CD4-positive, alpha-beta T cell treated with Interferon gamma for 1 hour (primary cell): Measurements from ENCODE around the gene GPR34.
"Not testable (repeated sequence)": the region's sequence is repeated elsewhere in the genome, so short reads cannot be mapped to it uniquely, and the experiment has no call there.

Source experiments
- DNase-seq: peaks from one replicate; pipeline ENCODE4 v3.0.0-alpha.2; 2020

Gene GPR34

DNA sequence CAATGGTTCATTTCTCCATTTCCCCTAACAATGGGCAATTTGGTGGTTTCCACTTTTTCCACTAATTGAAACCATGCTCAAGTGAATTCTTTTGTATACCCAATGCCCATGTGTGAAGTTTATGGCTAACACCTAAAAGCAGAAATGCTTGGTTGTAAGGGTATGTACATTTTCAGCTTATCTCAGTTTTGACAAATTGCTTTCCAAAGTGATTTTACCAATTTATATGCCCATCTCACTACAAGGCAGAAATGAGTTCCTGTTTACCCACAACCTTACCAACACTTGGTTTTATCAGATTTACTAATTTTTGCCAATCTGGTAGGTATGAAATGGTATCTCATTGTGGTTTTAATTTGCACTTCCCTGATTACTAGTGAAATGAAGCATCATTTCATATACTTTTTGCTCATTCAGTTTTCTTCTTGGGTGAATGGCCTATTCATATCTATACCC, 14.8 kb downstream of the GPR34 start:
- DNase-seq, result no peak

DNA sequence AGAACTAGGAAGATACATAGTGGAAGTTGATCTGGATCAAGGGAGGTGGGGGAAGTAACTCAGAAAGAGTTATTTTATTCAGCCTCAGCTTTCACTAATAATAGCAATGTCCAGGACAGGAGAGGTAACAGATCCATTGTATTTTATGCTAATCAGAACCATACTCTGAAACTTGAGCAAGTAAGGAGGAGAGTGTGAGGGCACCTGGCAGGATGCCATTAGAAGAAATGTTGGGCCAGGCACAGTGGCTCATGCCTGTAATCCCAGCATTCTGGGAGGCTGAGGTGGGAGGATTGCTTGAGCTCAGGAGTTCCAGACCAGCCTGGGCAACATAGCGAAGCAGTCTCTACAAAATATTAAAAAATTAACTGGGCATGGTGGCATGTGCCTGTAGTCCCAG, 16.3 kb downstream of the GPR34 start:
- DNase-seq, result no peak

DNA sequence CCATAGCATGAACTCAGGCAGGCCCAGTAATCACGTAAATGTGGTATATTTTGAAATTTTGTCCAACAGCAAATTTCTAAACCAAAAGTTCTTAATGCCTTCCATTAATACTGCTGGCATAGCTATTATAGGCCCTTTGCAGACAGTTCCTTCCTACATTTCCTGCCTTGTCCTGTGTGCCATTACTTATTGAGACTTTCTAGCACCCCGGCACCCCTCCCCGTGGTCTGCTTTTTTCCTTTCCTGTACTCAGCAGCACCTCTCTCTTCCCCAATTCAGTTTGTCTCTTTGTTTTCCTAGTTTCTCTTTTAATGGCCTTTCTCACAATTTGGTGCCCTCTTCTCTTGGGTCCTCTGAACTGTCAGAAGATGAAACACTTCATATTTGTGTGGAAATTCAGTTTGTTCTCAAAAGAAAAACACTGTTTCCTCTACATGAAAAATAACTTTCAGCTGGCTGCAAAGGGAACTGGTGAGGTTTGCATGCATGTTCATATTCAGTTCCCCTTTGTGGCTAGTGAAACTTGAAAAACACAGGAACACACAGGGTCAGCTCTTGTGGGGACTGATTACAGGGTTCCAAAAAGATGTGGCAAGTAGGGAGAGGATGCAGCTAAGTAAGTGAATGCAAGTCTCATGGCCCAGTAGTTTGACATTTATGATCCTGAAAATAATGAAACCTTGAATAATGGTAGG, 17.1 kb downstream of the GPR34 start:
- DNase-seq, result no peak

DNA sequence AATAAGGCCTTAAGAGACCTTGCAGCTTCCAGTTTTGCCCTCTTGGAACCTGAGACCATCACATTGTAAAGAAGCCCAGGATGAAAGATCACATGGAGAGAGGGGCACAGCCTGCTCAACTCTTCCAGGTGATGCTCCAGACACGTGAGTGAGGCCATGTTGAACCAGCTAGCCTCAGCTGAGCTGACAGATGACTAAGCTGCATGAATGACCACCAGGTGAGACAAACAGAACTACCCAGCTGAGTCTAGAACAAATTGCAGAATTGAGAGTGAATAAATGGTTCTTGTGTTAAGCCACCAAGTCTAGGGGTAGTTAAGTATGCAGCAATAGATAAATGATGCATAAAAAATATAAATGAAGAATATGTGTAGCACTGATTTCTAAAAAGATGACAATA, 18.4 kb downstream of the GPR34 start:
- no peak for DNase-seq

DNA sequence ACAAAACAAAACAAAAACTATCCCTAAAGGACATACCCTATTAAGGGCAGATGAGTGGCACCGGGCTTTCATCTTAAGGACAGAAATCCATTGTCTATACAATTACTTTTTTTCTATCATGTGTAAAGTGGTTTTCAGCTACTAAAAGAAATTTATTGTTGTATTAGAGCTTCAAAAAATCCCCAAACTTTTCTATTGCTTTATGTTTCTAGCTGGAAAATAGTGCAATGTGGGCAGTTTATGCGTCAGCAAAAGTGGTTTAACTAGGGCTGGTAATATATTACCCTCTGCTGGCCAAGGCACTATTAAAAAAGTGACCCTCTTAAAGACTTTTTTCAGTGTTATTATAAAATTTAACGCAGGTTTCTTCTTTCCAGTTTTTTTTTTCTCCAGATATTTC, 19.7 kb downstream of the GPR34 start:
- no peak for DNase-seq

DNA sequence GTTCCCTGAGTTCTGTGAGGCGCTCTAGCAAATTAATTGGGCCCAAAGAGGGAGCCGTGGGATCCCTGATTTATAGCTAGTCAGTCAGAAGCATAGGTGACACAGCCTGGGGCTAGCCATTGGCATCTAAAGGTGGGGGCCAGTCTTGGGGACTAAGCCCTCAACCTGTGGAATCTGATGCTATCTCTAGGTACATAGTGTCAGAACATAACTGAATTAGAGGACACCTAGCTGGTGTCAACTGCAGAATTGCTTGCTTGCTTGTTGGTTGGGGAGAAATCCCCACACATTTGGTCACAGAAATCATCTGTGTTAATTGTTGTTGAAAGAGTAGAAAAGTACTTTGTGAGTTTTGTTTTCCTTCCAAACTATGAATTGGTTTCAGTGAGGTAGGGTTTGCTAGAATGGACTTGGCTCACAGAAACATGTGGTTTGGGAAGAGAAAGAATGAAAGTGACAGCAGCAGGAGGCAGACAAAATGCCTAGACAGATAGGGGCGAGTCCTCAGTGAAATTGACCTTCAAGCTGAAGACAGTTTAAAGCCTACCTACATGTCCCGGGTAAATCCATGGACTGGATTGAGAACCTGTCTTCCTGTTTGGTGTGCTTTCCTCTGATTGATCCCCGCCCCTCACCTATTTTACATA, 22.4 kb downstream of the GPR34 start:
- no peak for DNase-seq

DNA sequence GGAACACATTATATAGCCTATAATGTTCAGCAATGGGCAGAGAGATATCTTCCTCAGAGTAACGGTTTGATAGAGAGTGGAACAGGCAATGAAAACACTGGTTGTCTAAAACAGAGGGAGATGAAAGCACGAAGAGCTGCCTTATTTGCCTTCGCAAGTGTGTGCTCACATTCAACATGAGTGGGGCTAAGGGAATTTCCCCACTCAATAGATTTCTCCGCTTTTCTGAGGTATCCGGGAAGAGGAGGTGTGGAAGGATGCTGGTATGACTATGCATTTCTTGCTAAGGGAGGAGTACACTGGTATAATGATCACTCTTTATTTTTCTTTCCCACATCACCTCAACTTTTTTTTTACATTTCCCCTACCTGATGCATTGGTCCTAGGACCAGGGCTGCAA, 27.4 kb downstream of the GPR34 start:
- no peak for DNase-seq

DNA sequence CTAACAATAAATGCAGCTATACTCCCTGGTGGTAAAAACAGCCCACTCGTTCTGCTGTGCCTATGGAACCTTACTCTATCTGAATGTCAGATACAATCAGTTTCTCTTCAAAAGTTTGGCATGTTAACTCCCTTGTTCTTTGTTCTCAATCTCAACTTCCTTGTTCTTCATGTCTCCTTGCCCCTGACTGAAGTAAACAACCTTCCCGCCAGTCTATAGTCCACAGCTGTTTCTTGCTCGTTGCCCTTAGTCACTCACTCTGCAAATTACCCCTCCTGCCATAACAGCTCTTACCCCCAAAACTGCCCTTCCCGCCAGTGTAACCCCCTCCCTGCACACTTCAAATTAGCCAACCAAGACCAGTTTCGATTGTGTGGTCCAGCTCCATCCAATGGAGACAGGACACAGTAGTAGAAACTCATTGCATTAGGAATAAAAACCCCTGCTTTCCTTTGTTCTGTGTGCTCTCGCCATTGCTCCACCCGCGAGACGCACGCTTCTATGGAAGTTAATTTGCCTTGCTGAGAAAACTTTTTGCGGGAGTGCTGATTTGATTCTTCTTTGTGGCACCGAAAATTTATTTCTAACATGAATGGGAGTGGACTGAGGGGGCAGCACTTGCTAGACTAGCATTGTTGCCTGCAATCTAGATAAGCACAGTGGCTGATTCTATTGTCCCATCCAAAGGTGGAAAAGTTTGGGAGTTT, 28.1 kb downstream of the GPR34 start:
- no peak for DNase-seq

DNA sequence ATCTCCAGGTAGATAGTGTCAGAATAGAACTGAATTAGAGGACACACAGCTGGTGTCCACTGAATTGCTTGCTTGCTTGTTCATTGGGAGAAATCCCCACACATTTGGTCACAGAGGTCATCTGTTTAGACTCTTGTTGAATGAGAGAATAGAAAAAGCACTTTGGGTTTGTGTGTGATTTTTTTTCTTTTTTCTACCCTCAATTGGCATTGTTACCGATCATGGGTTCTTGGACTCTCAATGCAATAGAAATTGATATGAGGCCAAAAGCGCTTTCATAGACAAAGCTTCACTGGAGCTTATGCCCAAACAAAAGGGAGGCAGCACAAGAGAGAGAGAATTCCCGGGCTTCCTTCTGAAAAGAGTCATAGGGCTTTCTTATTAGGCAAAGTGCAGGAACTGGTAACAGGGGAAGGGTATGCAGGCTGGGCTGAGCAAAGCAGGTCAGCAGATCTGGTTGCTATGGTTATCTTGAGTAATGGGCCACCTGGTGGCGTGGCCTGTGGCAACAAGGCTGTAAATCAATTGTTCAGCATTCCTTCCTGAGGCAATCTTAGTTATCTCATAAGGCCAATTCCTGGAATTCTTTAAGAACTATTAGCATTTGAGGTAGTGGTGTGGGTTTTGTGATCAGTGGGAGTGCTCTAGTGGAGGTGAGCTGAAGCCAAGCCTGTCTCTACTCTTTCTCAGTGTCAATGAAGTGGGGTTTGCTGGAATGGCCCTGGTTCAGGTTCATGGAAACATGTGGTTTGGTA, 29.9 kb downstream of the GPR34 start:
- no peak for DNase-seq

DNA sequence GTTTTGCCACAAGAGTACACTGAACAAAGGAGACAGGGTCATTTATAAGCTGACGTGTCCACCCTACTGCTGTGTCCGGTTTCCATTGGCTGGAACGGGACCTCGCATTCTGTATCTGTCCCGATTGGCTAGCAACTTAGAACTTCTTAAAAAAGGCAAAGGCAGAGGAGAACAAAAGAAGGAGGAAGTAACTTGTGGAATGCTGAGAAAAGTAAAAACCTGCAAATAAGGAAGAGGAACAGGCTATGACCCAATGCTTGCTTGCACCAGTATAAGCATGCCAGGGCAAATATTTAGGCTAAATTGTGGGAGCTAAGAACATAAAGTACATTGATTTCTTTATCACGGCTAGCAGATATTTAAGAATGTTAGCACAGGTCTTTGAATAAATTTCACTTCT, 30.8 kb downstream of the GPR34 start:
- not testable (repeated sequence) for DNase-seq

DNA sequence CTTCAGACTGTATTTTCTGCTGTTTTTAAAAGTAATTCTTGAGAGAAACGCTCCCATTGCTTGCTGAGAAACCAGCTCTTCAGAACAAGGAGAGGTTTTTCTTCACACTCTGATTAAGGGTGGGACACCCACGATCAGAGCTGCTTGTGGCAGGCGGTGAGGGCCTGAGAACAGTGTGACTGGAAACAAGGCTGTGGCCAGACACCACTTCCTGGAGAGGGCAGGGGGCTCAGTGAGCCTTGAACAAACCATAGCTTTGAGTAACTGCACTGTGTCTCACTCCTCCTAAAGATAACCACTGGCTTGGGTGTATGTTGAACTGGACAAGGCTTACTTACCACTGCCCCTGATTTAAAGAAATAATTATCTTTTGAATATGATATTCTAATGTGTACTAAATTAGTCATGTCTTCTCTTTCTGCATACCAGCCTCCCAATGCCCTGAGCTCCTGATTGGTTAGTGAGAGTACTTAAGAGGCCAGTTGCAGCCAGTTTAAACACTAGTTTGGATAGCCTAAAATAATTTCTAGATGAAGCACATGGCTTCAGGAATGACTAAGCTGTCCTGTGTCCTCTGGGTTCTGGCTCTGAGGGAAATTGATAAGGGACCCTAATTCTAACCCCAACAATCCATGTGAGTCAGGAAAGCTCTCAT, 31.5 kb downstream of the GPR34 start:
- peak; percentile 44 for DNase-seq

DNA sequence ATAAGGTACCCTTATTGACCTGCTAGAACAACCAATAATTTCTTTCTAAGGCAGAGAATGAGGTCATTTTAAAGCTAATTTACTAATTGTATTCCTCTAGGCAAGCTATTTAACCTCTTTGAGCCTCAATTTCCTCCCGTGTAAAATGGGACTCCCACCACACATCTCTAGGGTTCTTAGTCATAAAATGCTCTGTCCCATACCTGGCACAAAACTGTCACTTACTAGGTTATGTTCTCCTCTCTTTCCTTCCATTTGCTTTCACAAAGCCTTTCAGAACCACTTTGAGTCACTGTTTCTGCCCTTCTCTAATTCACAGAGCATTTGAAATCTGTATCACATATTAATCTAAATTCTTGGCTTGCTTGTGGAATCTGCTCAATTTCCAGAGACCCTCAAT, 32.8 kb downstream of the GPR34 start:
- DNase-seq, result no peak

DNA sequence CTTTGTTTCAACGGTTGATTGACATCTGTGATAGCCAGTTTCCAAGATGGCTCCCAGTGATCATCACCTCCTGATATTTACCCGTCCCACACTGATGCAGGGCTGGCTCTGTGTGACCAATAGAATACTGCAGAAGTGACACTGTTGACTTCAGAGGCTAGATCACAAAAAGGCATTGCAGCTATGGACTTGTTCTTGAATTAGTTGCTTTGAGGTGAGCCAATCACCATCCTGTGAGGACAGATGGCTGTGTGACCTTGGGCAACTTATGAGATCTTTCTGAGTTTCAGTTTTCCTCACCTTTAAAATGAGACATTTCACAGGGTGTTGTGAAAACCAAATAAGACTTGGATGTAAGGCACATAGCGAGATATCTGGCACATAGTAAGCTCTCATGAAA, 33.4 kb downstream of the GPR34 start:
- no peak for DNase-seq

DNA sequence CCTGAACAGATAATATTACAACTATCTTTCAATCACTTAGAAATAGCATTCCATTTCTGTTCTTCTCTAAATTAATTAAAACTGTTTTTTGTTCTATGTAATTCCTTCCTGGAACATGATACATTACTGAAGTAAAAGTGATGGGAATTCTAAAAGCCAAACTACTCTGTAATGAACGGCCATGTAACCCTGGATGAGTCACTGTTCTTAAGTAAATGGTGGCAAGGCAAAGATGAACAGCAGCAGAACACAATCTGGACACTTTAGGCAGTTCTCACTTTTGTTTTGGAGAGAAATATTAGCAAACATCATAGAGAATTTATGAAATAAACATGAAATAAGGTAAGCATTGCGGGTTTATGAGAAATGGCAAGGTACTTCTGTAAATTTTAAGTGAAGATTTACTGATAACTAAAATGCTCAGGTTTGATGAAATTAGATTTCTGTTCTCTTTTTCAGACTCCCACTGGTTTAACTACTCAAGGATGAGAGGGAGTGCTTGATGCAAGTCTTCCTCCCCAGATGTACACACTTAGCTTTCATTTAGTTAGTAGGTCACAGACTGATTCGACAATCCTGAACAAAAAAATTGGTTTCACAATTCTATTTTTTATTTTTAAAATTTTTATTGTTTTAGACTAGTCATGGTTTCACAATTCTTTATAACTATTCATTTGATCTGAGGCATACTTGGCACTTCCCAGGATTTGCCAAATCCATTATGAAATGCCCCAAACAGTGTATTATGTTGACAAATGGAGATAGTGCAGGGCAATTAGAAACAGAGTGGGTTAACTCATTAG, 34.2 kb downstream of the GPR34 start:
- no peak for DNase-seq

DNA sequence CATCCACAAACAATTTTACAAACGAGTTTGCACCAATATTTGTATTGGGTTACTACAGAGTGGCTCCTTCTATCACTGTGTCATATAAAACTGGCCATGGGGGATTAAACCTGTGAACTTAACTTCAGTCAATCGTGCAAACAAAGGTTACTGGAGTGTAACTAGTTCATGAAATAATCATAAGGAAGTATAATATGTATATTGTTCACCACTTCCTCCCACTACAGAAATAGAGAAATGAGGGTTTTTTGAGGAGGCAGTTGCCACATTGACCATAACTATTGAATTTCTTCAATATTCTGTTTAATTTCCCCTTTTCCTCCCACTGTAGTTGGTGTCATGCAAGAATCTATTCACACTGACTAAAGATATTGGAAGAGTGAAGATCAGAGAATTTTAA, 35.1 kb downstream of the GPR34 start, which contains the start of gene GPR82:
Gene GPR82 (plus strand): TSS at position 356 of the 400 bp plus-strand sequence. CDS start 2,846 bp downstream, outside the sequence.
- no peak for DNase-seq

DNA sequence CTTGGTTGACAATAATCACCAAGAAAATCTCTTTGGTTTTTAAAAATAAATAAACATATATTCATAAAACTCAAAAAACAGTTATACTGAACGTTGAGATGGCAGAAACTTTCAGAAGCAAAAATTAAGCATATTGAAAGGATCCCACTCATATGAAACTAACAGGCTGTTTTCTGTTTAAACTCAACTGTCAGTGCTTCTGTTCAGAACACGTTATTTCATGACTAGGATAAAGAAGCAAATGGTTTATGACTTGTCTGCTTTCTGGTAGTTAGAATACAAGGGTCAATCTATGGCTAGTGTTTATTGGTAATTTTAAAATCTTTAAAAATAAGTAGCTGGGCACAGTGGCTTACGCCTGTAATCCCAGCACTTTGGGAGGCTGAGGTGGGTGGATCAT, 39.4 kb downstream of the GPR34 start:
- no peak for DNase-seq

DNA sequence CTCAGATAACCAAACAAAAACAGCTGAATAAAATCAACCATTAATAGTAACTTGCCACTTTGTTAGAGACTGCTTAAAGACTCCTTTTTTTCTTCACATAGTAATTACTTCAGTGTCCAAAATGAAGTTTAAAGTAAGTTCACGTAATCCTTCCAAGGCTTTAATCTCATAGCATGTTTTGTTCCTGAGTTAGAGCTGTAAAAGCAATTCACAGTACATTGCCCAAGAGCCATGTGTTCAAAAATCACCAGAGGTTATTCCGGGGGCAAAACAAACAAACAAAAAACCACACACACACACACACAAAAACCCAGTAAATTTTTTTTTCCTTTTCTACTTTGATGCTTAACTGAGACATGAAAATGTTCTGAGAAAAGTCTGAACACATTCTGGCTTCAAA, 41.3 kb downstream of the GPR34 start:
- DNase-seq, result no peak

DNA sequence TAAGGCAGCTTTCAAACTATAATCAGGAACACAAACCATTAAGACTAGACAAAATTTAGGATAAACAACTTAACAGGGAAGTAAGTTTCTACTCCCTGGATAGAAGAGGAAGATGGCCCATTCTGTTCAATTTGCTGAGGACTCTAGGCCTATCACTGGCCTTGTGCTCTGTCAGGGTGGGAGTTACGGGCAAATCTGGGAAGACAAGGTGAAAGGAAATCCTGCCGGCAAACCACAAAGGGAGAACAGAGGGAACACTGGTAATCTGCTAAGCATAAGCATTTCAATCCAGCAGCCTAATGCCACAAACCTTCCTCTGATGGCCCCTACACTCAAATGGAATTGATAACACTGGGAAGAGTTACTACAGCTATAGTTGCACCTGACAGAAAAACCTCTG, 43.5 kb downstream of the GPR34 start:
- no peak for DNase-seq

DNA sequence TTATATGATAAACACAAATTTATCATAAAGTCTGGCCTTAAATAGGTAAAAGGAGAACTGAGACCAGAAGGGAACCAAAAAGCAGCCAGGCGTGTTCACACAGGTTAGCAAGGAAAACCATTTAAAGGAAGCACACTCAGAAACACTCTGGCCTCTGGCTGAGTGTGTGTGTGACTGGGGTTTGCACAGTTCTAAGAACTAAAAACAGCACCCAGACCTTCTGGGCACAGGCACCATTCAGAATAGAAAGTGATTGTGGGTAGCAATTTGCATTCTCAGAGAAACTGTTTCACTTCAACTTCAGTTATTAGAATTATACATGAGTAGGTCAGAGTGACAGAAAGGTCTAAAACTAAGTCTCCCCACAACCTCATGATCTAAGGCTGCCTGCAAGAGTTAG, 45.2 kb downstream of the GPR34 start:
- peak; percentile 48 for DNase-seq

DNA sequence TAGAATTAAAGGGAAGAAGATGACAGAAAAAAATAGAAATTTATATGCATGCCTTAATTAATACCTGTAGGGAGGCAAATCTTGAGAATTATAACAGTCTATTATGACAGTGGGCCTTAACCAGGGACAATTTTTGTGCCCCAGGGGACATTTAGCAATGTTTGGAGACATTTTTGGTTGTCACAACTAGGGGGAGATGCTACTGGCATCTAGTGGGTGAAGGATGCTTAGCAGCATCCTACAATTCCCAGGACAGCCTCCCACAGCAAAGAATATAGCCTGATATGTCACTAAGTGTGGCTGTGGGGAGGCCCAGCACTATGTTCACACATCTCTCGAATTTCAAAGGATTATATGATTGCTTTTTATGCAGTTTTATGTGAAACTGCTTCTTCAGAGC, 45.8 kb downstream of the GPR34 start:
- no peak for DNase-seq

DNA sequence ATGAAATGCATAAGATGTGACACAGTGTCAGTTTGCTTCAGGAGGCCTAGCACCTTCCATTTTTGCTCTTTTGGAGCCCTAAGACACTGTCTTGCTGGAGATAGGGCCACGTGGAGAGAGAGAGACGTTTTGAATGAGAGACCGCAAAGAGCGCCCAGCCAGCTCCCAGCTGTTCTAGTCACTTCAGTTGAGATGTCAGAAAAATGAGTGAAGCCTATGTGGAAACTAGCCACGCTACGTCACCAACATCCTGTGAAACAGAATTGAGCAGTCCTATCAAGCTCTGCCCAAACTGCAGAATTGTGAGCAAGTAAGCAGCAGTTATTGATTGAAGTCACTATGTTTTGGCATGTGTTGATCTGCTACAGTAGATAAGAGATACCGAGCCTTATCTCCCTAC, 48.3 kb downstream of the GPR34 start:
- no peak for DNase-seq

DNA sequence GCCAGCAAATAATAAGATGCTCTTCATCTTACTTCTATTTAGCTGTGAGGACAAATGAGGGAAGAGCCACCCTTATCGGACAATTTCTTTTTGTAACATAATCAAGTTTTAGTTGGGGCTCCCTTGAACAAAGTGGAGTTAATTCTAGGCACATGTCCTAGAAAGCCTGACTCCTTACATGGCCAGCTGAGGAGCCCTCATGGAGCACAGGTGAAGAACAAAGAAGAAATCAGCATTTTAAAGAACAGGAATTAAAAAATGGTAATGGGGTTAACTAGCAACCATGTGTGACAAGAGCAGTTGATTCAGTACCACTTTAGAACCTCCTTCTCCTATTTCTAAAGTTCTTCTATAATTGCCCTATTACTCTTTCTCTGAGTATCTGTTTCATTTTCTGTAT, 51.1 kb downstream of the GPR34 start:
- DNase-seq, result no peak
